IMR-90 (cell line): Measurements from ENCODE around the gene SOCS3. TPM values are rescaled to one million over a fixed set of nuclear protein-coding genes. Genes with fewer than 3 reads are reported as not detected.

ENCODE experiments used
- ATAC-seq: fragments of 200-7000 bp; cut with Tn5 transposase; 2 replicates; pipeline ENCODE4 v1.9.1; 2020; ENCODE audit warnings: low read depth, mild to moderate bottlenecking, moderate library complexity
- BruUV-seq: library from RNA; stranded (reverse); fragments of 400-500 nt; replicated peaks from 2 replicates; lab custom pipeline; 2021; lab: Mats Ljungman, UMichigan
- CTCF ChIA-PET: fragments of 300-600 bp; formaldehyde crosslinking; extraction: SDS; loops from one replicate; lab custom pipeline; 2021; ENCODE audit warnings: antibody characterized with exemption; lab: Yijun Ruan, JAX
- POLR2A ChIA-PET: fragments of 300-600 bp; sonication (Branson Sonifier 250); formaldehyde crosslinking; loops from one replicate; lab custom pipeline; 2022; ENCODE audit warnings: antibody characterized with exemption; ENCODE audit not compliant: unreplicated experiment; lab: Charles Lee
- DNase-seq: peaks from one replicate; pipeline ENCODE4 v3.0.0; 2013
- H2AFZ ChIP-seq: replicated peaks from 2 replicates; pipeline ENCODE3; 2013; ENCODE audit warnings: low read length, mild to moderate bottlenecking; ENCODE audit not compliant: poor library complexity
- H2AK5ac ChIP-seq: 2 replicates; pipeline ENCODE4 v1.6.1; 2013; ENCODE audit warnings: low read depth, low read length, inconsistent platforms
- H2AK9ac ChIP-seq: replicated peaks from 2 replicates; pipeline ENCODE3; 2013; ENCODE audit warnings: mild to moderate bottlenecking, low read depth, low read length, moderate library complexity; ENCODE audit not compliant: poor library complexity
- H2BK120ac ChIP-seq: 2 replicates; pipeline ENCODE4 v1.6.1; 2013; ENCODE audit warnings: low read depth, low read length, inconsistent platforms
- H2BK15ac ChIP-seq: 3 replicates; pipeline ENCODE4 v1.6.1; 2013; ENCODE audit warnings: low read depth, low read length, inconsistent platforms
- H2BK20ac ChIP-seq: 2 replicates; pipeline ENCODE4 v1.6.1; 2013; ENCODE audit warnings: low read depth, mild to moderate bottlenecking, inconsistent platforms, low read length, moderate library complexity
- H2BK5ac ChIP-seq: 2 replicates; pipeline ENCODE4 v1.6.1; 2013; ENCODE audit warnings: mild to moderate bottlenecking, low read depth, low read length, inconsistent platforms; ENCODE audit not compliant: poor library complexity, severe bottlenecking
- H3K14ac ChIP-seq: replicated peaks from 2 replicates; pipeline ENCODE4 v1.6.1; 2013; ENCODE audit warnings: low read depth, low read length, inconsistent platforms
- H3K18ac ChIP-seq: 2 replicates; pipeline ENCODE4 v1.6.1; 2013; ENCODE audit warnings: low read depth, low read length, control low read depth
- H3K23ac ChIP-seq: 2 replicates; pipeline ENCODE4 v1.6.1; 2013; ENCODE audit warnings: low read depth, low read length, inconsistent platforms
- H3K27ac ChIP-seq: 2 replicates; pipeline ENCODE4 v1.5.1; 2013; ENCODE audit warnings: mild to moderate bottlenecking, control low read depth, low read length; ENCODE audit not compliant: insufficient read depth
- H3K27me3 ChIP-seq: 2 replicates; pipeline ENCODE4 v1.6.1; 2013; ENCODE audit warnings: low read length; ENCODE audit not compliant: control insufficient read depth, insufficient read depth
- H3K36me3 ChIP-seq: 2 replicates; pipeline ENCODE4 v1.6.1; 2013; ENCODE audit warnings: low read length, mixed read lengths; ENCODE audit not compliant: control insufficient read depth, insufficient read depth
- H3K4ac ChIP-seq: 2 replicates; pipeline ENCODE4 v1.6.1; 2013; ENCODE audit warnings: low read depth, low read length, inconsistent platforms
- H3K4me1 ChIP-seq: 2 replicates; pipeline ENCODE4 v1.6.1; 2013; ENCODE audit warnings: low read length, mixed read lengths; ENCODE audit not compliant: control insufficient read depth, insufficient read depth
- H3K4me2 ChIP-seq: 2 replicates; pipeline ENCODE4 v1.6.1; 2013; ENCODE audit warnings: low read depth, mild to moderate bottlenecking, control low read depth, low read length, moderate library complexity
- H3K4me3 ChIP-seq: 2 replicates; pipeline ENCODE4 v1.5.1; 2013; ENCODE audit warnings: low read depth, mild to moderate bottlenecking, control low read depth, low read length, moderate library complexity; ENCODE audit not compliant: insufficient read depth
- H3K56ac ChIP-seq: 2 replicates; pipeline ENCODE4 v1.6.1; 2013; ENCODE audit warnings: low read length, inconsistent platforms; ENCODE audit not compliant: insufficient read depth; ENCODE audit errors: extremely low read depth
- H3K79me1 ChIP-seq, 2 experiments: 2 replicates each; pipeline ENCODE4 v1.6.1; 2013; ENCODE audit warnings: low read length in 2 of 2, inconsistent platforms in 1 of 2, low read depth in 1 of 2
- H3K9ac ChIP-seq: 2 replicates; pipeline ENCODE4 v1.6.1; 2013; ENCODE audit warnings: low read depth, low read length, control low read depth
- H3K9me1 ChIP-seq: 2 replicates; pipeline ENCODE4 v1.6.1; 2013; ENCODE audit warnings: low read length, inconsistent platforms; ENCODE audit not compliant: insufficient read depth
- H3K9me3 ChIP-seq: 2 replicates; pipeline ENCODE4 v1.6.1; 2013; ENCODE audit warnings: low read length; ENCODE audit not compliant: control insufficient read depth, insufficient read depth
- H4K20me1 ChIP-seq: 2 replicates; pipeline ENCODE4 v1.6.1; 2013; ENCODE audit warnings: low read length, inconsistent platforms; ENCODE audit not compliant: insufficient read depth
- H4K5ac ChIP-seq: 2 replicates; pipeline ENCODE4 v1.6.1; 2013; ENCODE audit warnings: mild to moderate bottlenecking, low read depth, low read length, control low read depth
- H4K8ac ChIP-seq, 2 experiments: 2 replicates each; pipeline ENCODE4 v1.6.1; 2013; ENCODE audit warnings: low read depth in 2 of 2, low read length in 2 of 2, control low read depth in 1 of 2, inconsistent platforms in 1 of 2
- H4K91ac ChIP-seq: 2 replicates; pipeline ENCODE4 v1.6.1; 2013; ENCODE audit warnings: low read depth, low read length, inconsistent platforms; ENCODE audit not compliant: insufficient read depth
- CHD1 ChIP-seq: IDR thresholded peaks from 2 replicates; pipeline ENCODE4 v1.6.1; 2012; ENCODE audit warnings: low read depth, low read length, improper control_type of control experiment
- MAFK ChIP-seq: IDR thresholded peaks from 2 replicates; pipeline ENCODE4 v1.6.1; 2012; ENCODE audit warnings: low read depth, low read length, improper control_type of control experiment
- RAD21 ChIP-seq: IDR thresholded peaks from 2 replicates; pipeline ENCODE4 v1.6.1; 2012; ENCODE audit warnings: low read length, improper control_type of control experiment
- RCOR1 ChIP-seq: IDR thresholded peaks from 2 replicates; pipeline ENCODE4 v1.6.1; 2012; ENCODE audit warnings: mild to moderate bottlenecking, low read length, improper control_type of control experiment; ENCODE audit not compliant: insufficient replicate concordance
- SMC3 ChIP-seq: fragments of 150-350 bp; IDR thresholded peaks from 2 replicates; pipeline ENCODE4 v1.6.1; 2016; ENCODE audit warnings: low read depth, mild to moderate bottlenecking, antibody characterized with exemption, low read length, moderate library complexity
- WGBS, 2 experiments: methylation state at CpG; one replicate each; pipeline versions ENCODE4 v1.1.5 to v1.1.7; 2013; ENCODE audit warnings: missing lambda C conversion rate in 2 of 2; ENCODE audit not compliant: insufficient read length in 1 of 2; ENCODE audit errors: extremely low coverage in 2 of 2; 5-methylcytosine and 5-hydroxymethylcytosine counted together
- dilution Hi-C: fragments of 300-500 bp; cut with HindIII; formaldehyde crosslinking; loops from one replicate; pipeline ENCODE4 v1.14.3; 2018; ENCODE audit warnings: low sequenced_read_pairs; ENCODE audit not compliant: unreplicated experiment
- in situ Hi-C: fragments of 300-500 bp; cut with MboI; formaldehyde crosslinking; loops from 3 replicates; pipeline ENCODE4 v1.14.3; 2019; ENCODE audit warnings: low sequenced_read_pairs, inconsistent platforms, mixed read lengths
- intact Hi-C: fragments of 100-400 bp; cut with micrococcal nuclease; formaldehyde crosslinking; loops from 2 replicates; pipeline ENCODE4 v1.10.0; 2022
- polyA plus RNA-seq, 3 experiments: library from polyadenylated mRNA; depleted of rRNA; stranded (reverse); fragments of >200 nt; gene quantifications; 2 replicates each; pipeline ENCODE4 v1.2.3, GENCODE V29; 2012; ENCODE audit warnings: low replicate concordance in 1 of 3
- total RNA-seq: library from RNA; depleted of rRNA; stranded (reverse); fragments of >200 nt; gene quantifications from 2 replicates; pipeline ENCODE4 v1.2.3, GENCODE V29; 2012
- TF ChIP-seq, protein P1 (sequence below): fragments of 150-350 bp; IDR thresholded peaks from 2 replicates; pipeline ENCODE4 v1.6.1; 2016; ENCODE audit warnings: low read depth, mild to moderate bottlenecking, low read length, moderate library complexity, borderline replicate concordance
- TF ChIP-seq, protein P2 (sequence below): fragments of 150-350 bp; IDR thresholded peaks from 2 replicates; pipeline ENCODE4 v1.6.1; 2017; ENCODE audit warnings: mild to moderate bottlenecking, antibody characterized with exemption, low read length, low read depth

Gene SOCS3
- total and polyA plus RNA-seq, 2 of the 4 experiments (the other 2 are of a cell fraction), result 19.2 to 19.9 TPM

DNA sequence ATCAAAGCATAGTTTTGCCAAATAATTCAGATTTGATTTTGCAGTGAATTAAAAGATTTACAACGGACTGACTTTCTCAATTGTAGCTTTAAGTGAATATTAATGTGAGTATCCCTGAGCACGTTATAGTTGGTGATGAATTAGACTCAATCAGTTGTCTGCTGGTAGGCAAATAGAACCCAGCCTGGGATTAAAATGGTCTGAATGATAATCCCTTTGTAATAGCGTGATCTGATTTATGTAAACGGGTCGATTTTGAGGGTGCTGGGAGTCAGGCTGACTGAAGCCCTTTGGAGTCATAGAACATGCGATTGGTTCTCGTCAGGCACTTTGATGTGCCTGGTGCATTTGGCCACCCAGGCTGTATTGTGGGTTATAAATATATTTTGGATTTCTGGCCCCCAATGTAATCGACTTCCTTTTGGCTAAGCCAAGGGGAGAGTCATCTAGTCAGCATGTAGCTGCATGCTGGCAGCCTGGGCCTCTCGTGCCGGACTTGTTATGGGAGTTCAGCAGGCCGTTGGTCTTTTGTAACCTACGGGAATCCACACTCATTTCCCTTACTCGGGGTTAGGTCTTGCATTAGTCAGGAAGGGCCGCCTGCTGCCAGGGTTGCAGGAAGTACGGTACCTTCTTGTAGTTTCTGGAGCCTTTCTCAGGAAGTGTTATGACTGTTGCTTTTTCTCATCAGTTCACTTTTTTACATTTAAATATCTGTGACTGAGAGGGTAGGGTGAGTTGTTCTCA is 24.0 kb upstream of the SOCS3 start (continued):
- TF ChIP-seq CHD1 (no peak; the same call in 1 of the 2 replicates), MAFK (peak; percentile 69), SMC3 (no peak)

DNA sequence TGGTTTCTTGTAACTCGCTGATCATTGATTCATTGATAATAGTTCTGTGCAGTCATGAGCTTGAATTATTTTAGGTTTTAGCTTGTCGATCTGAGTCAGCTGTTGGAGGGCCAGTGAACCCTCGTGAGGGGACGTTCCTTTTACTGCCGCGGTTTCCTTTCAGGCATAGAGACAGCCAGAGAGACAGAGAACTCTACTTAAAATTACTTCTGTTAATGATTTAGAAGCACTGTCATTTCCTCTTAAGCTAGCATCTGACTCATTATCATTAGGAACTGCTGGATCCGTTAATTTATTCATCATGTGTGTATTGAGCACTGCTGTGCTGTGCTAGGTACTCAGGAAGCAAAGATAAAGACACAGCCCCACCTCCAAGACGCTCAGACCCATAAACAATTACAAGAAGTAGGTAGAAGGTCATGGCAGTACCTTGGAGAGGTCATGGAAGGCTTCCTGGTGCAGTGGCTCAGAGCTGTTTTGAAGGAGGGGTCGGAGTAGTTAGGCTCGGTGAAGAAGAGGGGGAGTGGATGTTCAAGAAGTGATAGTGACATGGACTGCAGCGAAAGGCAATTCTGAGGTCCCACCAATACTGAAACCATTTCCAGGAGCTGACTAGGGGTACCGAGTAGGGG is 21.8 kb upstream of the SOCS3 start:
- in situ Hi-C loops, result no loop called here
- Histone ChIP-seq H3K14ac (0 out of 2 replicates have a peak overlapping the region, but pooled peaks have one; percentile 10), H2BK120ac (peak overlapping the region; percentile 39), H3K4me2 (peak overlapping the region; percentile 23; the same call in 1 of the 2 replicates), H2BK5ac (peak overlapping the region; percentile 3), H3K9me3 (no peaks in the 10 kb centered on the region), H4K20me1 (peaks cover 27% of the 10 kb centered on the region; the same call in 1 of the 2 replicates), H3K27me3 (no peaks in the 10 kb centered on the region), H3K18ac (no peak overlapping the region), H2AFZ (no peak overlapping the region), H3K9me1 (peaks cover 34% of the 10 kb centered on the region), H2AK5ac (peak overlapping the region; percentile 76), H2AK9ac (no peak overlapping the region), H3K4me3 (no peak overlapping the region), H3K36me3 (peaks cover 2% of the 10 kb centered on the region), H3K79me1 (peaks cover 11 to 72% of the 10 kb centered on the region in 2 experiments; a peak in 3 of 4 replicates), H3K56ac (no peak overlapping the region), H3K27ac (peak overlapping the region; percentile 13; the same call in 1 of the 2 replicates), H3K4ac (peak overlapping the region; percentile 66), H2BK20ac (peak overlapping the region; percentile 36), H3K9ac (no peak overlapping the region), H3K23ac (peak overlapping the region; percentile 55; the same call in 1 of the 2 replicates), H4K8ac (no peak overlapping the region), H2BK15ac (peak overlapping the region; percentile 65; the same call in 2 of the 3 replicates), H4K91ac (0 out of 2 replicates have a peak overlapping the region, but pooled peaks have one; percentile 14), H3K4me1 (peaks cover 31% of the 10 kb centered on the region), H4K5ac (no peak overlapping the region; the same call in 1 of the 2 replicates)
- intact Hi-C loops, result no loop called here
- DNase-seq, result no peak
- no TSS peak for BruUV-seq
- WGBS, 2 experiments, result 80% methylated on average over 1 of the region's 12 CpGs; no CpG with 5 or more reads in 1 of the 2 experiments
- ChIA-PET CTCF (no interaction called here), POLR2A (interaction anchor here (0.6 kb wide), 2 partner anchors 9 to 20 kb away, joined by 4 read pairs; no protein-coding TSS in a partner anchor)
- ATAC-seq, result no peak
- TF ChIP-seq, protein P1, sequence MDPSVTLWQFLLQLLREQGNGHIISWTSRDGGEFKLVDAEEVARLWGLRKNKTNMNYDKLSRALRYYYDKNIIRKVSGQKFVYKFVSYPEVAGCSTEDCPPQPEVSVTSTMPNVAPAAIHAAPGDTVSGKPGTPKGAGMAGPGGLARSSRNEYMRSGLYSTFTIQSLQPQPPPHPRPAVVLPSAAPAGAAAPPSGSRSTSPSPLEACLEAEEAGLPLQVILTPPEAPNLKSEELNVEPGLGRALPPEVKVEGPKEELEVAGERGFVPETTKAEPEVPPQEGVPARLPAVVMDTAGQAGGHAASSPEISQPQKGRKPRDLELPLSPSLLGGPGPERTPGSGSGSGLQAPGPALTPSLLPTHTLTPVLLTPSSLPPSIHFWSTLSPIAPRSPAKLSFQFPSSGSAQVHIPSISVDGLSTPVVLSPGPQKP, result no peak
- no peak for TF ChIP-seq RAD21
- TF ChIP-seq, protein P2, sequence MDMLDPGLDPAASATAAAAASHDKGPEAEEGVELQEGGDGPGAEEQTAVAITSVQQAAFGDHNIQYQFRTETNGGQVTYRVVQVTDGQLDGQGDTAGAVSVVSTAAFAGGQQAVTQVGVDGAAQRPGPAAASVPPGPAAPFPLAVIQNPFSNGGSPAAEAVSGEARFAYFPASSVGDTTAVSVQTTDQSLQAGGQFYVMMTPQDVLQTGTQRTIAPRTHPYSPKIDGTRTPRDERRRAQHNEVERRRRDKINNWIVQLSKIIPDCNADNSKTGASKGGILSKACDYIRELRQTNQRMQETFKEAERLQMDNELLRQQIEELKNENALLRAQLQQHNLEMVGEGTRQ, result no peak
- no peak for TF ChIP-seq RCOR1
- dilution Hi-C loops, result no loop called here
